ENCODE results near the gene OR10H4. TPM values are rescaled to one million over a fixed set of nuclear protein-coding genes. Genes with fewer than 3 reads are reported as not detected.
A peak's percentile ranks its signal among the peaks of the same experiment; 100 is the strongest.
"Not testable (repeated sequence)": the region's sequence is repeated elsewhere in the genome, so short reads cannot be mapped to it uniquely, and the experiment has no call there.

OR10H4 gene
- polyA plus RNA-seq, 2 donors = not detected

DNA sequence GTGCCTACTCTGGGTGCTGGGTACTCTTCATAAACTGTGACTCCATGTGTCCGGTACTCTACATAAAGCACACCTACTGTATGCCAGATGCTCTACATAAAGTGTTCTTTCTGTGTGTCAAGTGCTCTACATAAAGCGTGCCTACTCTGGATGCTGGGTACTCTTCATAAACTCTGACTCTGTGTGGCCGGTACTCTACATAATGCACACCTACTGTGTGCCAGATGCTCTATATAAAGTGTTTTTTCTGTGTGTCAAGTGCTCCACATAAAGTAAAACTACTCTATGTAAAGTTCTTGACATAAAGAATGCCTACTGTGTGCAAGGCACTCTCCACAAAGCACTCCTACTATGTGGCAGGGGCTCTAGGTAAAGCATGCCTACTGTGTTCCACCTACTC lies 12.6 kb upstream of the OR10H4 start:
- H3K27ac ChIP-seq (ENCODE audit: low read depth in 2 of 2, low read length in 1 of 2) = no peak overlapping the region
- no peaks in the 10 kb centered on the region for H3K9me3 ChIP-seq (ENCODE audit: control insufficient read depth in 2 of 2, insufficient read depth in 1 of 2, low read depth in 1 of 2, low read length in 1 of 2)
- peaks cover 0 to 1% of the 10 kb centered on the region in 2 donors for H3K36me3 ChIP-seq (ENCODE audit: control insufficient read depth in 2 of 2, insufficient read depth in 2 of 2, low read length in 1 of 2)
- H3K4me3 ChIP-seq (ENCODE audit: low read depth in 1 of 2, low read length in 2 of 2) = no peak overlapping the region
- no peaks in the 10 kb centered on the region for H3K27me3 ChIP-seq (ENCODE audit: control insufficient read depth in 1 of 2, insufficient read depth in 2 of 2, low read length in 2 of 2)
- 76 to 78% methylated on average over 3 of the region's 3 CpGs for WGBS, 2 donors
- peaks cover 3 to 17% of the 10 kb centered on the region in 2 donors for H3K4me1 ChIP-seq (ENCODE audit: control insufficient read depth in 2 of 2, insufficient read depth in 2 of 2, low read length in 1 of 2)

DNA sequence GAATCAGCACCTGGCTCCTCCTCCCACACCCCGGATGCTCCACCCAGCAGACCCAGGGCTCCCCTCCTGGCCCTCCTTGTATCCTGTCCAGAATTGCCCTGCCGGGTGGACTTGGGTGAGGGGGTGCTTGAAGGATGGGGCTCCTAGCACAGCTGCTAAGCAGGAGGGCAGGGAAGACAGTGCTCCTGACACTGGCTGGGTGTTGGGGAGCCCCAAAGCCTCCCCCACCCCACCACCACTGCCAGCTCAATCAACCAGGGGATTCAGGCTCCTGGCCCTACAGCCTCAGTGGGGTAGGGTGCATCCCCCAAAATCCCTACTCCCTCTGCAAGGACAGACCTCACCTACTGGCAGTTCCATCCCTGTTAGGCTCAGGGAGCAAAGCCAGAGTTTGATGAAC lies 11.9 kb upstream of the OR10H4 start:
- Histone ChIP-seq H3K27ac (ENCODE audit: low read depth in 2 of 2, low read length in 1 of 2) (no peak overlapping the region), H3K27me3 (ENCODE audit: control insufficient read depth in 1 of 2, insufficient read depth in 2 of 2, low read length in 2 of 2) (no peaks in the 10 kb centered on the region), H3K9me3 (ENCODE audit: control insufficient read depth in 2 of 2, insufficient read depth in 1 of 2, low read depth in 1 of 2, low read length in 1 of 2) (no peaks in the 10 kb centered on the region), H3K4me3 (ENCODE audit: low read depth in 1 of 2, low read length in 2 of 2) (no peak overlapping the region), H3K36me3 (ENCODE audit: control insufficient read depth in 2 of 2, insufficient read depth in 2 of 2, low read length in 1 of 2) (no peaks in the 10 kb centered on the region), H3K4me1 (ENCODE audit: control insufficient read depth in 2 of 2, insufficient read depth in 2 of 2, low read length in 1 of 2) (peaks cover 3 to 16% of the 10 kb centered on the region in 2 donors)
- 83 to 91% methylated on average over 2 of the region's 2 CpGs for WGBS, 2 donors

DNA sequence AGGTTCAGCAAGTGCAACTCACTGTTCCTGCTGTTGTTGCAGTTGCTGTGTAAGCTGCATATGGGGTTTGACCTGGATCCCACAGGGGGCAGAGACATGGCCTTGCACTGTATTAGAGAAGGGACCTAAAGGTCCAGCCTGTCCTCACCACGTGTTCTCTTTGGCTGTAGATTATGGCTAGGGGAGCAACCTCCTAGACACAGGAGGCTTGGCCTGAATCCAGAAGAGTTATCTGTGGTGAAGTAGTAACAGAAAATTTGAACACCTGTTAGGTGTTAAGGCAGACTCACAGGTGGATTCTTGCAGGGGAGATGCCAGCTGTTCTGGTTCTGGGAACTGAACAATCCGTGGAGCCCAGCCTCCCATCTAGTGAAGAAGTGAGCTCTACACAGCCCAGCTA lies 11.0 kb upstream of the OR10H4 start:
- peaks cover 3 to 16% of the 10 kb centered on the region in 2 donors for H3K4me1 ChIP-seq (ENCODE audit: control insufficient read depth in 2 of 2, insufficient read depth in 2 of 2, low read length in 1 of 2)
- no peaks in the 10 kb centered on the region for H3K36me3 ChIP-seq (ENCODE audit: control insufficient read depth in 2 of 2, insufficient read depth in 2 of 2, low read length in 1 of 2)
- no peaks in the 10 kb centered on the region for H3K27me3 ChIP-seq (ENCODE audit: control insufficient read depth in 1 of 2, insufficient read depth in 2 of 2, low read length in 2 of 2)
- no peak overlapping the region for H3K27ac ChIP-seq (ENCODE audit: low read depth in 2 of 2, low read length in 1 of 2)
- WGBS, 2 donors = 45 to 66% methylated on average over 2 of the region's 2 CpGs
- H3K4me3 ChIP-seq (ENCODE audit: low read depth in 1 of 2, low read length in 2 of 2) = no peak overlapping the region
- H3K9me3 ChIP-seq (ENCODE audit: control insufficient read depth in 2 of 2, insufficient read depth in 1 of 2, low read depth in 1 of 2, low read length in 1 of 2) = no peaks in the 10 kb centered on the region

DNA sequence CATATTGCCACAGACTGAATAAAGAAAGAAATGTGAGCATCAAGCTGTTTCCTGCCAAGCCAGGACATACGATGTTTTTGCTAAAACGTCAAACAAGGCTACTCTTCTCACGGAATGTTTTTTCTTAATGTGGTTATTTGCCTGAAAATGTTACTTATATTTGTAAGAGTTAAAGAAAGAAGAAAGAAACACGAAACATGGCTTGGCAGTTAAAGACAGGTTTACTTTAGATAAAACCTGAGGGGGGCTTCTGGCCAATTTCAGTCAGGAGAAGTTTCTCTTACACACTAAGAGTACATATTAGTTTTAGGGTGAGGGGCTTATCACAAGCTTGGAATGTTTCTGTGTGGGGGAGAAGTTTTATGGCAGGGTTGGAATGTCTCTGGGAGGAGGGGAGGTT lies 4.4 kb upstream of the OR10H4 start:
- Histone ChIP-seq H3K9me3 (ENCODE audit: control insufficient read depth in 2 of 2, insufficient read depth in 1 of 2, low read depth in 1 of 2, low read length in 1 of 2) (peaks cover 3 to 6% of the 10 kb centered on the region in 2 donors), H3K4me3 (ENCODE audit: low read depth in 1 of 2, low read length in 2 of 2) (no peak overlapping the region), H3K4me1 (ENCODE audit: control insufficient read depth in 2 of 2, insufficient read depth in 2 of 2, low read length in 1 of 2) (no peaks in the 10 kb centered on the region), H3K36me3 (ENCODE audit: control insufficient read depth in 2 of 2, insufficient read depth in 2 of 2, low read length in 1 of 2) (no peaks in the 10 kb centered on the region), H3K27me3 (ENCODE audit: control insufficient read depth in 1 of 2, insufficient read depth in 2 of 2, low read length in 2 of 2) (peaks cover 0 to 2% of the 10 kb centered on the region in 2 donors), H3K27ac (ENCODE audit: low read depth in 2 of 2, low read length in 1 of 2) (no peak overlapping the region)
- WGBS, 2 donors = 59 to 60% methylated on average over 4 of the region's 4 CpGs

DNA sequence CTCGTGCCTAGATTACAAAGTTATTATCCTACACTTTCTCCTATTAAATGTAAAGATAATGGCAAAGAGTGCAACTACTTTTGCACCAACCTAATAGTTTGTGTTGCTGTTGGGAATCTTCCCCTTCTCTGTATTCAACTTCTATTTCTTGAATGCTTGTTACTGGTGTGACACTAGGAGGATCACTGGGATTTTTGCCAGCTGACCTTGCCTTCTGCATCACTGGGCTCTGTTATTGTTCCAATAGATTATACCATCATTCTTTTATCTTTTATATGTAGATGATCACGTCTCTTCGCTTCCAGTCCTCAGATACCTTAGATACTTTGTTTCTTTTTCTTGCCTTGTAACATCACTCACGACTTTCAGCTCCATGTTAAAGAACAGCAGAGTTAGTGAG lies 3.5 kb upstream of the OR10H4 start:
- H3K4me3 ChIP-seq (ENCODE audit: low read depth in 1 of 2, low read length in 2 of 2) = no peak overlapping the region
- no peak overlapping the region for H3K27ac ChIP-seq (ENCODE audit: low read depth in 2 of 2, low read length in 1 of 2)
- H3K4me1 ChIP-seq (ENCODE audit: control insufficient read depth in 2 of 2, insufficient read depth in 2 of 2, low read length in 1 of 2) = no peaks in the 10 kb centered on the region
- H3K36me3 ChIP-seq (ENCODE audit: control insufficient read depth in 2 of 2, insufficient read depth in 2 of 2, low read length in 1 of 2) = no peaks in the 10 kb centered on the region
- peaks cover 0 to 2% of the 10 kb centered on the region in 2 donors for H3K27me3 ChIP-seq (ENCODE audit: control insufficient read depth in 1 of 2, insufficient read depth in 2 of 2, low read length in 2 of 2)
- WGBS, 2 donors = 37 to 45% methylated on average over 4 of the region's 4 CpGs
- peaks cover 3 to 9% of the 10 kb centered on the region in 2 donors for H3K9me3 ChIP-seq (ENCODE audit: control insufficient read depth in 2 of 2, insufficient read depth in 1 of 2, low read depth in 1 of 2, low read length in 1 of 2)

DNA sequence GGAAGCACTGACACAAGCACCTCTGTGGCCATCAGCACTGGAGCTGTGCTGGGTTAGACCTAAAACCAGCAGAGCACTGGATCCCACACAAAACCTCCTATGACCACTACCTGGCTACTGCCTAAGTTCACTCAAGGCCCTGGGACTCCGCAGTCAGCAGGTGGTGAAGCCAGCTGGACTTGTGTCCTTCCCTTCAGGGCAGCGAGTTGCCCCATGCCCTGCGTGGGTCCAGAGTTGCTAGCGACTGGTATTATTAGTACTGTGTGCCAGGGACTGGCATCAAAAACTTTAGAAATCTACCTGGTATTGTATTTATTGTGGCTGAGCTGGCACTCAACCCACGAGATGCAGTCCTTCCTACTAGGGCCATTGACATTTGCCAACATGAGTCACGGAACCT lies 6.0 kb downstream of the OR10H4 start:
- no peak overlapping the region for H3K4me3 ChIP-seq (ENCODE audit: low read depth in 1 of 2, low read length in 2 of 2)
- WGBS, 2 donors = 60 to 61% methylated on average over 6 of the region's 6 CpGs
- H3K27ac ChIP-seq (ENCODE audit: low read depth in 2 of 2, low read length in 1 of 2) = peak overlapping the region in 1 of 2 donors; percentile 10
- no peaks in the 10 kb centered on the region for H3K36me3 ChIP-seq (ENCODE audit: control insufficient read depth in 2 of 2, insufficient read depth in 2 of 2, low read length in 1 of 2)
- peaks cover 0 to 4% of the 10 kb centered on the region in 2 donors for H3K27me3 ChIP-seq (ENCODE audit: control insufficient read depth in 1 of 2, insufficient read depth in 2 of 2, low read length in 2 of 2)
- H3K4me1 ChIP-seq (ENCODE audit: control insufficient read depth in 2 of 2, insufficient read depth in 2 of 2, low read length in 1 of 2) = peaks cover 0 to 7% of the 10 kb centered on the region in 2 donors
- H3K9me3 ChIP-seq (ENCODE audit: control insufficient read depth in 2 of 2, insufficient read depth in 1 of 2, low read depth in 1 of 2, low read length in 1 of 2) = no peaks in the 10 kb centered on the region

DNA sequence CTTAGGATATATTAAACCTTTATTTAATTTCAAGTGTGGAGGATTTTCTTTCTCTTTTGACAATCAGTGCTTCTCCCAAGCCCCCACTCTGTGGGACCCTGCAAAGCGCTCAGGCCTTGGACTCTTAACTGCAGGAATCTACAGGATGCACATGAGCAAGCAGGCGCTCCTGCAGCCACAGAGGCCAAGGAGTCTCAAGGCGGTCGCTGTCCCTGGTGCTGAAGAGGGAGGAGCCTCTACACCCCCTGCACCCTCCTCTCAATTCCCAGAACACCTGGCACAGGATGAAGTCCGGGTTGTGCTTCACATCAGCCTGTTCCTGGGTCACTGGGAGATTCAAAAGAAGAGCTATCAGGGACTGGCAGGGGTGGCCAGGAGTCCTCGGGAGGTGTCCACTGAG lies 13.5 kb downstream of the OR10H4 start:
- 65 to 72% methylated on average over 6 of the region's 6 CpGs for WGBS, 2 donors
- H3K27me3 ChIP-seq (ENCODE audit: control insufficient read depth in 1 of 2, insufficient read depth in 2 of 2, low read length in 2 of 2) = peaks cover 0 to 4% of the 10 kb centered on the region in 2 donors
- peaks cover 3% of the 10 kb centered on the region in 2 donors for H3K9me3 ChIP-seq (ENCODE audit: control insufficient read depth in 2 of 2, insufficient read depth in 1 of 2, low read depth in 1 of 2, low read length in 1 of 2)
- no peaks in the 10 kb centered on the region for H3K4me1 ChIP-seq (ENCODE audit: control insufficient read depth in 2 of 2, insufficient read depth in 2 of 2, low read length in 1 of 2)
- H3K4me3 ChIP-seq (ENCODE audit: low read depth in 1 of 2, low read length in 2 of 2) = no peak overlapping the region
- no peak overlapping the region for H3K27ac ChIP-seq (ENCODE audit: low read depth in 2 of 2, low read length in 1 of 2)
- no peaks in the 10 kb centered on the region for H3K36me3 ChIP-seq (ENCODE audit: control insufficient read depth in 2 of 2, insufficient read depth in 2 of 2, low read length in 1 of 2)

DNA sequence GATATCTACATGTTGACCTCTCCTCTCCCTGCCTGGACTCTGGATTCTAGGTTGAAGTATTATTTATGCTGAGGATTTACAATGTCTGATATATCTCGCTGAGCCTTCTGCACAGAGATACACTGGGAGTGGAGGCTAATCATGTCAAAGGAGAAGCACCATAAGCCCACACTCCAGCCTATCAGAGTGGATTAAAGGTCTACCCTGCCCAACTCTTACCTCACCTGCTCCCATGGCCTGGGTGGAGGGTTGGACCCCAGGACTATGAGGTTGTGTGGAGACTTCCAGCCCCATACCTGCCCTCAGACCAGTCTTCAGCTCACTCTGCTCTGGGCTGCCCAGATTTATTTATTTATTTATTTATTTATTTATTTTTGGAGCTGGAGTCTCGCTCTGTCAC lies 15.4 kb downstream of the OR10H4 start:
- Histone ChIP-seq H3K36me3 (ENCODE audit: control insufficient read depth in 2 of 2, insufficient read depth in 2 of 2, low read length in 1 of 2) (no peaks in the 10 kb centered on the region), H3K4me3 (ENCODE audit: low read depth in 1 of 2, low read length in 2 of 2) (no peak overlapping the region), H3K4me1 (ENCODE audit: control insufficient read depth in 2 of 2, insufficient read depth in 2 of 2, low read length in 1 of 2) (no peaks in the 10 kb centered on the region), H3K27me3 (ENCODE audit: control insufficient read depth in 1 of 2, insufficient read depth in 2 of 2, low read length in 2 of 2) (no peaks in the 10 kb centered on the region), H3K9me3 (ENCODE audit: control insufficient read depth in 2 of 2, insufficient read depth in 1 of 2, low read depth in 1 of 2, low read length in 1 of 2) (peaks cover 3% of the 10 kb centered on the region in 2 donors), H3K27ac (ENCODE audit: low read depth in 2 of 2, low read length in 1 of 2) (no peak overlapping the region)
- 74 to 79% methylated on average over 2 of the region's 2 CpGs for WGBS, 2 donors

DNA sequence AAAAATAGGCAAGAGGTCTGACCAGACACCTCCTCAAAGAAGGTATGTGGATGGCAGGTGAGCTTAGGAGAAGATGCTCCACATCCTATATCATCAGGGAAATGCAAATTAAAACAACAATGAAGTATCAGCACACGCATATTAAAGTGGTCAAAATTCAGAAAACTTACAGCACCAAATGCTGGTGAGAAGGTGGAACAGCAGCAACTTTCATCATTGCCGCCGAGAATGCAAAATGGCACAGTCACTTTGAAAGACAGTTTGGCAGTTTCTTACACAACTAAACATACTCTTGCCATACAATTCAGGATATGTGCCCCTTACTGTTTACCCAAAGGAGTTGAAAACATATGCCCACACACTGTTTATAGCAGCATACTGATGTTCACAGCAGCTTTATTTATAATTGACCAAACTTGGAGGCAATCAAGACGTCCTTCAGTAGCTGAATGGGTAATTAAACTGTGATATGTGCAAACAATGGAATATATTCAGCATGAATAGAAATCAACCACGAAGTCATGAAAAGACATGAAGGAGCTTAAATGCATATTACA lies 22.5 kb downstream of the OR10H4 start:
- H3K9me3 ChIP-seq (ENCODE audit: control insufficient read depth in 2 of 2, insufficient read depth in 1 of 2, low read depth in 1 of 2, low read length in 1 of 2) = no peaks in the 10 kb centered on the region
- H3K36me3 ChIP-seq (ENCODE audit: control insufficient read depth in 2 of 2, insufficient read depth in 2 of 2, low read length in 1 of 2) = no peaks in the 10 kb centered on the region
- 36 to 59% methylated on average over 5 of the region's 5 CpGs for WGBS, 2 donors
- H3K27ac ChIP-seq (ENCODE audit: low read depth in 2 of 2, low read length in 1 of 2) = no peak overlapping the region
- H3K27me3 ChIP-seq (ENCODE audit: control insufficient read depth in 1 of 2, insufficient read depth in 2 of 2, low read length in 2 of 2) = no peaks in the 10 kb centered on the region
- H3K4me3 ChIP-seq (ENCODE audit: low read depth in 1 of 2, low read length in 2 of 2) = no peak overlapping the region
- no peaks in the 10 kb centered on the region for H3K4me1 ChIP-seq (ENCODE audit: control insufficient read depth in 2 of 2, insufficient read depth in 2 of 2, low read length in 1 of 2)

DNA sequence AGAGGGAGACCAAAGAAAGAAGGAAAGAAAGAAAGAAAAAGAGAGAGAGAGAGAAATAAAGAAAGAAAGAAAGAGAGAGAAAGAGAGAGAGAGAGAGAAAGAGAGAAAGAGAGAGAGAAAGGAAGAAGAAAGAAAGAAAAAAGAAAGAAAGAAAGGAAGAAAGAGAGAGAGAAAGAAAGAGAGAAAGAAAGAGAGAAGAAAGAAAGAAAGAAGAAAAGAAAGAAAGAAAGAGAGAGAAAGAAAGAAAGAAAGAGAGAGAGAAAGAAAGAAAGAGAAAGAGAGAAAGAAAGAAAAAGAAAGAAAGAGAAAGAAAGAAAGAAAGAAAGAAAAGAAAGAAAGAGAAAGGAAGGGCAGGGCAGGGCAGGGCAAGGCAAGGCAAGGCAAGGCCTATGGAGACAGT lies 23.2 kb downstream of the OR10H4 start:
- H3K36me3 ChIP-seq (ENCODE audit: control insufficient read depth in 2 of 2, insufficient read depth in 2 of 2, low read length in 1 of 2); H3K4me3 ChIP-seq (ENCODE audit: low read depth in 1 of 2, low read length in 2 of 2); H3K27me3 ChIP-seq (ENCODE audit: control insufficient read depth in 1 of 2, insufficient read depth in 2 of 2, low read length in 2 of 2); H3K27ac ChIP-seq (ENCODE audit: low read depth in 2 of 2, low read length in 1 of 2); H3K4me1 ChIP-seq (ENCODE audit: control insufficient read depth in 2 of 2, insufficient read depth in 2 of 2, low read length in 1 of 2); H3K9me3 ChIP-seq (ENCODE audit: control insufficient read depth in 2 of 2, insufficient read depth in 1 of 2, low read depth in 1 of 2, low read length in 1 of 2): not testable (repeated sequence)
